HEK293T (cell line): ENCODE data around the gene TSG101.

ENCODE experiments used
- FOXA1 ChIP-seq: fragments of 450-650 bp; IDR thresholded peaks from 2 replicates; pipeline ENCODE4 v1.6.1; 2016; ENCODE audit warnings: mild to moderate bottlenecking
- FOXK2 ChIP-seq: fragments of 450-650 bp; IDR thresholded peaks from 2 replicates; pipeline ENCODE4 v1.6.1; 2016; ENCODE audit warnings: mild to moderate bottlenecking

GRCh38 chr11:18566406-18566805, 39.7 kb upstream of the TSG101 start:
- TF ChIP-seq FOXA1 (no peak), FOXK2 (no peak)
